ENCODE results near the gene PRKCI.
"Not testable (repeated sequence)": the region's sequence is repeated elsewhere in the genome, so short reads cannot be mapped to it uniquely, and the experiment has no call there.

PRKCI gene

DNA sequence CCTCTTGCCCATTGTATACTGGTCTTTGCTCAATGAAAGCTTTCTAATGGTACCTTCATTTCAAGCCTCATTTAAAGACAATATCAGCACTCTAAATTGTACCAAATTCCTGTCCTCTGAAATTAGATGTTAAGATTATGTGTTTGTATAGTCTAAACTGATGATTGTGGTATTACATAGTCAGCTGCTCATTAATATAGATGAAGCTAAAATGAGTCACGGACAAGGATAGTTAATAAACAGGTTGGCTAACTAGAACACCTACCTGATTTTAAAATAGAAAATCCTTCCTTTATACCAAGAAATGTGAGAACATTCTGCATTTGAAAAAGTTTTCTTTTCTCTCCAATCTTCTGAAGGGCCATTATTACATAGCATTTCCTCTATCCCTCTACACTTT is 2.9 kb downstream of the PRKCI start:
- no peak for DNase-seq

GRCh38 chr3:170226426-170226960 is 4.3 kb downstream of the PRKCI start:
- DNase-seq, result no peak

- no peak for DNase-seq
Measured at GRCh38 chr3:170228093-170228766, 6.0 kb downstream of the PRKCI start.

- no peak for DNase-seq
Measured at GRCh38 chr3:170232266-170232665, 10.0 kb downstream of the PRKCI start.

- no peak for DNase-seq
Measured at GRCh38 chr3:170233530-170233929, 11.3 kb downstream of the PRKCI start.

DNA sequence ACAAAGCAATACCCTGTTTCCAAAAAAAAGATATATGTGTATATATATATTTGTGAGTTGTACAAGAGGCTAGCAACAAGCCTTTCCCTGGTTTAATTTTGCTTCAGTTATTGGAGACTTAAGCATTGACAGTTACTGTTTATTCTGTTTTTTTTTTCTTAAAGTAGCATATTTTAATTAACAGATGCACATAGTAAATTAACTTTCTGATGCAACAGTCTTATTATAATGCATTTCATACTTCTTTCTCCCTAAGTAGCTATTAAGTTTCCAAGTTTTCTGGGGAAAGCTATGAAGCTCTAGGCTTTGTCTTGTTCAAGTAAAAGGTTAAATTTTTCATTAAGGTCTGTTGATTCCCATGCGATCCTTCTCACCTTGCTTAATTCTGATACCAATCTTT is 17.9 kb downstream of the PRKCI start:
- no peak for DNase-seq

DNA sequence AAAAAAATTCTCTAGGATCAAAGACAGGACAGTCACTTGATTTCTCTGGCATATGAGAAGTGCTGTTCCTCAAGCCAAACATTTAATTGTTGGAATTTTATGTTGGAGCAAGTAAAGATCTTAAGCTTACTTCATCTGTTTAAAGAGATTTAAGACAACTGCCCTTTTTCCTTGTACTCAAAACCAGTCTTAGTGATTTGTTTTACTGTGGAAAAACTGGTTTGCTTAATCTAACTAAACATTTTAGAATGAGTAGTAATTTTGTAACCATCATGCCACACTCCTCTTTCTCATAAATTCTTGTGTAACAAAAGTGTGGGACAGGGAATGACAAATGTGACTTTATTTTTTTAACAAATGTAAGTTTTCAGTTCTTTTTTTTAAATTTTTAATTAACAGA is 18.4 kb downstream of the PRKCI start:
- no peak for DNase-seq

GRCh38 chr3:170244576-170244975 is 22.4 kb downstream of the PRKCI start:
- DNase-seq, result no peak

DNA sequence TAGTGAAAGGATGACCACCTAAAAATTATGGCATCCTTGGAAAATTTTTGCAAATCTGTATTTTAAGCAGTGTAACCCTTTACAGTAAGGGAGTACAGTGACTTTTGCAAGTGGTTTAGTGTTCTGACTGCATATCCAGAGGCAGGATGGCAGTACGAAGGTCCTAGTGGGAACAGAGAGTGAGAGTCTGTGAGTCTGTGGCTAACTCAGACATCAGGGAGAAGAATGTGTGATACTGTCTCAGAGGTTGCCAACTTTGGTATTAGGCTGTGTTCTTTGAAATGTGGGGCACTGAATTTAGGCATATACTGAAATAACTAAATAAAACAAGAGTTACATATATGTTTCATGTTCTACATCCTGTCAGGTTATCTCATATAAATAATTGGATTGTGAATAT is 25.7 kb downstream of the PRKCI start:
- no peak for DNase-seq

- no peak for DNase-seq
Measured at GRCh38 chr3:170256597-170256996, 34.4 kb downstream of the PRKCI start.

- DNase-seq, result no peak
Measured at GRCh38 chr3:170257145-170257544, 34.9 kb downstream of the PRKCI start.

DNA sequence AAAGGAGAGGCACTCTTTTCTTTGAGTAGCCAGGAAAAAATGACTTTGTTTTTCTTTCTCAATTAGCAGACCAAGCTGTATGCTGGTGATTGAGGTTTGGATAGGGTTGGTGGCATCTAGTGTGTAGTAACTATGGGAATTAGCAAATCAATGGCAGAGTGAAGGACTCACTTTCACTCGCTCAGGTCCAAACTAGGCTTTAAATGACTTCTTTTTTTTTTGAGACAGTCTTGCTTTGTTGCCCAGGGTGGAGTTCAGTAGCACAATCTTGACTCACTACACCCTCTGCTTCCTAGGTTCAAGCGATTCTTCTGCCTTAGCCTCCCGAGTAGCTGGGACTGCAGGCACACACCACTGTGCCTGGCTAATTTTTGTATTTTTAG is 35.9 kb downstream of the PRKCI start:
- no peak for DNase-seq

DNA sequence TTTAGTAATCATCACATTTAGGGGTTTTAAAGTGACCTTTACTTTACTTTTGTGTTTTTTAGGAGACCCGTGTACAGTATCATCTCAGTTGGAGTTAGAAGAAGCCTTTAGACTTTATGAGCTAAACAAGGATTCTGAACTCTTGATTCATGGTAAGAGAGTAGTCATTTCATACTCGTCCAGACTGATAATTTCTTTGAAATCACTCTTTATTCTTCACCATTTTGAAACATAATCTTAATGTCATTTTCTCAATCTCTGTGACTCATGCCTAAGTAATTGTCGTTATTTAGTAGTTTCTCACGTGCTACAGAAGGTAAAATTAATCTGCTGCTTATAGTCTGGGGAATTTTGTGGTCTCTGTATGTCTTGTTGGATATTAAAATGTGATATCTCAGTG is 37.7 kb downstream of the PRKCI start:
- no peak for DNase-seq

DNA sequence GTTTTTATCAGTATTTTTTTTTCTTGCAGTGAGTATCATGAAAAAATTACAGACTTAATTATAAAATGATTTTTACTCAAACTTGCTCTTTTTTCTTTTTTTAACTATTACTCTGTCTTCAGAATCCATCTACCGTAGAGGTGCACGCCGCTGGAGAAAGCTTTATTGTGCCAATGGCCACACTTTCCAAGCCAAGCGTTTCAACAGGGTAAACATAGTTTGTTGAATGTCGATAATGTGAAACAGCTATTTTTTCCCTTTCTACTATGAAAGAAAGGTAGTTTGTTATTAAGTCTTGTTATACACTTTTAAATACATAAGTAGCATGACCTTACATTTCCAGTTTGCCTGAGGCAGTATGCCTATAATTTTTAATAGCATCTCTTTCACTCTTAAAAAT is 45.6 kb downstream of the PRKCI start:
- DNase-seq, result no peak

GRCh38 chr3:170269673-170270254 is 47.5 kb downstream of the PRKCI start:
- not testable (repeated sequence) for DNase-seq

GRCh38 chr3:170270282-170270881 is 48.2 kb downstream of the PRKCI start:
- no peak for DNase-seq

DNA sequence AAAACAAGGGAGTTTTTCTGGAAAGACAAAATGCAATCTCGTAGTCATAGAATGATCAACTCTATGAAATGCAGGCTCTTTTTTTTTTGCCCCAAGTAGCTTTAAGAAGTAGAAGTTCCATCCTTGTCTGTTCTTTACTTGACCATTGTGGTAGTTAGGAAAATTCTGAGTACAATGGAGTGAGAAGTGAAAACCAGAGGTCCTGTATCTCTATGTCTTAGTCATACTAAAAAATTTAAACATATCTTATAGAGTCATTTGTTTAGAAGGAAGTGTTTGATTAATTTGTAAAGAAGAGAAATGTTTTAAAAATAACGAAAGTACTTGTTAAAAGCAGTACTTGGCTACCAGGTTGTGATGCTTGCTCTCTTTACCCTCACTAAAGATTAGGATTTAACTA is 52.4 kb downstream of the PRKCI start:
- no peak for DNase-seq

GRCh38 chr3:170275832-170276231 is 53.6 kb downstream of the PRKCI start:
- no peak for DNase-seq

GRCh38 chr3:170277311-170277710 is 55.1 kb downstream of the PRKCI start:
- DNase-seq, result not testable (repeated sequence)

GRCh38 chr3:170277833-170278580 is 55.8 kb downstream of the PRKCI start:
- no peak for DNase-seq

GRCh38 chr3:170278627-170279026 is 56.4 kb downstream of the PRKCI start:
- DNase-seq, result no peak

- no peak for DNase-seq
Measured at GRCh38 chr3:170290194-170290593, 68.0 kb downstream of the PRKCI start.

- DNase-seq, result no peak
Measured at GRCh38 chr3:170295586-170295985, 73.4 kb downstream of the PRKCI start.

GRCh38 chr3:170296703-170297102 is 74.5 kb downstream of the PRKCI start:
- DNase-seq, result no peak
